HG02973 (cell line): Measurements from ENCODE around the gene SNTN.

Experiments
- ATAC-seq: cut with Tn5 transposase; IDR thresholded peaks from one replicate; pipeline ENCODE4 v1.9.1; 2021; ENCODE audit warnings: moderate library complexity; ENCODE audit not compliant: unreplicated experiment

The SNTN gene

GRCh38 chr3:63673111-63673510, 20.6 kb downstream of the SNTN start:
- no peak for ATAC-seq

- ATAC-seq: no peak
Measured at GRCh38 chr3:63674586-63674985, 22.1 kb downstream of the SNTN start.

- ATAC-seq: no peak
Measured at GRCh38 chr3:63679186-63679585, 26.7 kb downstream of the SNTN start.

- no peak for ATAC-seq
Measured at GRCh38 chr3:63684081-63684480, 31.6 kb downstream of the SNTN start.

- no peak for ATAC-seq
Measured at GRCh38 chr3:63685340-63685739, 32.9 kb downstream of the SNTN start.

- ATAC-seq: no peak
Measured at GRCh38 chr3:63687278-63688225, 35.1 kb downstream of the SNTN start.

- ATAC-seq: no peak
Measured at GRCh38 chr3:63689285-63689684, 36.8 kb downstream of the SNTN start.

- ATAC-seq: no peak
Measured at GRCh38 chr3:63693351-63693750, 40.9 kb downstream of the SNTN start.

GRCh38 chr3:63705092-63705645, 52.7 kb downstream of the SNTN start:
- no peak for ATAC-seq

GRCh38 chr3:63706321-63707085, 54.0 kb downstream of the SNTN start:
- no peak for ATAC-seq

GRCh38 chr3:63707731-63708130, 55.3 kb downstream of the SNTN start:
- no peak for ATAC-seq

GRCh38 chr3:63709576-63709975, 57.1 kb downstream of the SNTN start:
- no peak for ATAC-seq
